Skeletal muscle tissue (tissue), 4 donors: ENCODE results near the gene VWA3A. TPM values are rescaled to one million over a fixed set of nuclear protein-coding genes. Genes with fewer than 3 reads are reported as not detected.
A peak's percentile ranks its signal among the peaks of the same experiment; 100 is the strongest.
"Not testable (repeated sequence)": the region's sequence is repeated elsewhere in the genome, so short reads cannot be mapped to it uniquely, and the experiment has no call there.

ENCODE experiments used
- H3K27ac ChIP-seq: one replicate; pipeline ENCODE4 v1.7.0; 2013; ENCODE audit warnings: mild to moderate bottlenecking, low read depth, low read length, inconsistent platforms
- H3K27me3 ChIP-seq, 3 donors: one replicate each; pipeline ENCODE4 v1.7.0; 2013; ENCODE audit warnings: low read length in 3 of 3; ENCODE audit not compliant: control insufficient read depth in 3 of 3, insufficient read depth in 3 of 3
- H3K36me3 ChIP-seq, 3 donors: one replicate each; pipeline ENCODE4 v1.7.0; 2013; ENCODE audit warnings: low read length in 3 of 3; ENCODE audit not compliant: control insufficient read depth in 3 of 3, insufficient read depth in 3 of 3
- H3K4me1 ChIP-seq, 3 donors: one replicate each; pipeline ENCODE4 v1.7.0; 2013; ENCODE audit warnings: low read length in 3 of 3, mild to moderate bottlenecking in 3 of 3; ENCODE audit not compliant: control insufficient read depth in 3 of 3, insufficient read depth in 3 of 3
- H3K4me3 ChIP-seq, 3 donors: one replicate each; pipeline ENCODE4 v1.7.0; 2013; ENCODE audit warnings: low read length in 3 of 3
- H3K9ac ChIP-seq, 3 donors: one replicate each; pipeline ENCODE4 v1.7.0; 2013; ENCODE audit warnings: low read length in 3 of 3, mild to moderate bottlenecking in 3 of 3, moderate library complexity in 2 of 3, low read depth in 1 of 3
- H3K9me3 ChIP-seq, 3 donors: one replicate each; pipeline ENCODE4 v1.7.0; 2013; ENCODE audit warnings: low read length in 3 of 3; ENCODE audit not compliant: control insufficient read depth in 3 of 3
- total RNA-seq: library from RNA; depleted of rRNA; stranded (reverse); fragments of >200 nt; gene quantifications from one replicate; pipeline ENCODE4 v1.2.3, GENCODE V29; 2014
- donor health status: Osteomylitis.

VWA3A gene
- total RNA-seq, 1 donor from 2014 or later, result under 0.01 TPM

DNA sequence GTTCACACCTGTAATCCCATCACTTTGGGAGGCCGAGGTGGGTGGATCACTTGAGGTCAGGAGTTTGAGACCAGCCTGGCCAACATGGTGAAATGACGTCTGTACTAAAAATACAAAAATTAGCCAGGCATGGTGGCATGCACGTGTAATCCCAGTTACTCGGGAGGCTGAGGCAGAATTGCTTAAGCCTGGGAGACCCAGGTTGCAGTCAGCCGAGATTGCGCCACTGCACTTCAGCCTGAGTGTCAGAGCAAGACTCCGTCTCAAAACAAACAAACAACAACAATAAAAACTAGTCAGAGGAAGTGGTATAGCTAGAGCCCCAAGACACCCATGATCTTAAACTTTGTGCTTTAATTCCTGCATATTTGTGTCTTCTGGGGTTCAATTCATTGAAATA, 60.7 kb downstream of the VWA3A start:
- not testable (repeated sequence) for H3K9me3 ChIP-seq, H3K4me1 ChIP-seq, H3K36me3 ChIP-seq, H3K27me3 ChIP-seq, H3K9ac ChIP-seq, H3K27ac ChIP-seq, H3K4me3 ChIP-seq

DNA sequence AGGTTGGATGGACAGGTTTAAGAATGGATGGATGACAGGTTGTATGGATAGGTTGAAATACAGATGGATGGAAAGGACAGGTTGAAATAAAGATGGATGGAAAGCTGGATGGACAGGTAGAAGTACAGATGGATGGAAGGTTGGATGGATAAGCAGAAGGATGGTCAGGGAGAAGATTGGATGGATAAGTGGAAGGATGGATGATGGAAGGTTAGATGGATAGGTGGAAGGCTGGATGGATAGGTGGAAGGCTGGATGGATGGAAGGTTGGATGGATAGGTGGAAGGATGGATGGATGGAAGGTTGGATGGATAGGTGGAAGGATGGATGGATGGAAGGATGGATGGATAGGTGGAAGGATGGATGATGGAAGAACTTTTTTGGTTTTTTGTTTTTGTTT, 69.1 kb downstream of the VWA3A start:
- H3K9ac ChIP-seq, result no peak overlapping the region
- H3K4me3 ChIP-seq, result no peak overlapping the region
- H3K9me3 ChIP-seq, result peaks cover 0 to 3% (median 0%) of the 10 kb centered on the region in 3 donors
- H3K27ac ChIP-seq, result no peak overlapping the region
- peaks cover 14 to 17% (median 15%) of the 10 kb centered on the region in 3 donors for H3K27me3 ChIP-seq
- no peaks in the 10 kb centered on the region for H3K36me3 ChIP-seq
- H3K4me1 ChIP-seq, result no peaks in the 10 kb centered on the region

DNA sequence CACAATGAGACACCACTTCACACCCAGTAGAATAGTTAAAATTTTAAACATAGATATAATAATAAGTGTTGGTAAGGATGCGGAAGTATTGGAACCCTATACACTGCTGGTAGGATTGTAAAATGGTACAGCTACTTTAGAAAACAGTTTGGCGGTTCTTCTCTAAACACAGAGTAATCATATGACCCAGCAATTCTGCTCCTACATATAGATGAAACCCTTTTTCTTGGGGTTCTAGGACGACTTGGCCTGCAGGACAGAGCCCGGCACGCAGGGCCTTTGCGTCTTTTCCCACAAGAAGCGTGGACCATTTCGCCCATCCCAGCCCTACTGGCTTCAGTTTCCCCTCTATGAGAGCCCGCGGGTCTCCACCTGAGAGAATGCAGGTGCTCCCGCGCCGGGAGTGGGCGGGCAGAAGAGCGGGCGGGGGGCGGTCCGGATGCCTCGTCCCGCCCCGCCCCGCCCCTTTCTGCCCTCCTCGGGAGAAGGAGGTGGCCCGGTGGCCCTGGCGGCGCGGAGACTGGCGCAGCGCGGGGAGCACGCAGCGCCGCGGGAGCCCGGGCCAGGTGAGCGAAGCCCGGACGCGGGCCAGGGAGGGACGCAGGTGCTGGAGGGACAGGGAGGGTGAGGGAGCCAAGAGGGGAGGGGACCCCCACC, 69.8 kb downstream of the VWA3A start, which contains the start of gene SDR42E2:
SDR42E2 (plus strand) TSS at position 508 of the 657 bp plus-strand sequence. CDS start 3,077 bp downstream, outside the sequence.
- H3K27ac ChIP-seq, result no peak within 1 kb of the TSS
- H3K4me3 ChIP-seq, result no peak within 1 kb of the TSS
- no peak within 1 kb of the TSS for H3K9ac ChIP-seq
- H3K4me1 ChIP-seq, result no peaks in the 10 kb centered on the region
- peaks cover 14 to 17% (median 15%) of the 10 kb centered on the region in 3 donors for H3K27me3 ChIP-seq
- H3K9me3 ChIP-seq, result peaks cover 0 to 3% (median 0%) of the 10 kb centered on the region in 3 donors
- H3K36me3 ChIP-seq, result no peaks in the 10 kb centered on the region

DNA sequence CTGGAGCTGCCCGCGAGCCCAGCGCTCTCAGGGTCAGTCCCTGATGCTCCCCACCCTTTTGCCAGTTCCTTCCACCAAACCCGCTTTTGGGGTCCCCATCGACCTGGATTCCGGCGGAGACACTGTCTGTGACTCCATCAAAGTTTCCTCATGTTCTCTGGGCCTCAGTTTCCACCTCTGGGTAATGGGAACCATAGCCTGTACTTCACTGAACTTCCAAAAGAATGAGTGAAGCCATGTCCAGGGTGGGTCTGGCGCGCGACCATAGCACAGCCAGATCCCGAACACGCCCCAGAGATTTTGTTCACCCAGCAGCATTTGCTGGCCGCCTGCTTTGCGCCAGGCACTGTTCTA, 70.3 kb downstream of the VWA3A start:
- Histone ChIP-seq H3K4me1 (no peaks in the 10 kb centered on the region), H3K36me3 (no peaks in the 10 kb centered on the region), H3K27me3 (peaks cover 14 to 17% (median 15%) of the 10 kb centered on the region in 3 donors), H3K27ac (no peak overlapping the region), H3K9ac (no peak overlapping the region), H3K4me3 (no peak overlapping the region), H3K9me3 (peaks cover 0 to 3% (median 0%) of the 10 kb centered on the region in 3 donors)

DNA sequence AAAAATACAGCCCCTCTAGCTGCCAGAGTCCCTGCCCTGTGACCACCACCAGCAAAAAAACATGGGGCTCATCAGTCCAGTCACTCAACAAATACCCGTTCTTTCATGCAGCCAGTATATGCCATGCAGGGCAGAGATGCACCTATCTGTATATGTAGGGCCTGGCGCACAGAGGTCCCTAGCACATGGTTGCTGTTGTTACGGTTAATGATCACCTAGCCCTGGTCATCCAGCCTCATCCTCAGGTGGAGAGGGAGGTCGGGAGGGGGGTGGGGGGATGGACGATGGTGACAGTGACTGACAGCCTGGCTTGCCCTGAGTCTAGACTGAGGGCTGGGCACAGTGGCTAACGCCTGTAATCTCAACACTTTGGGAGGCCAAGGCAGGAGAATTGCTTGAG, 71.5 kb downstream of the VWA3A start:
- no peaks in the 10 kb centered on the region for H3K4me1 ChIP-seq
- peaks cover 0 to 3% (median 0%) of the 10 kb centered on the region in 3 donors for H3K9me3 ChIP-seq
- H3K27me3 ChIP-seq, result peaks cover 14 to 17% (median 15%) of the 10 kb centered on the region in 3 donors
- H3K4me3 ChIP-seq, result no peak overlapping the region
- H3K27ac ChIP-seq, result no peak overlapping the region
- H3K9ac ChIP-seq, result no peak overlapping the region
- no peaks in the 10 kb centered on the region for H3K36me3 ChIP-seq

DNA sequence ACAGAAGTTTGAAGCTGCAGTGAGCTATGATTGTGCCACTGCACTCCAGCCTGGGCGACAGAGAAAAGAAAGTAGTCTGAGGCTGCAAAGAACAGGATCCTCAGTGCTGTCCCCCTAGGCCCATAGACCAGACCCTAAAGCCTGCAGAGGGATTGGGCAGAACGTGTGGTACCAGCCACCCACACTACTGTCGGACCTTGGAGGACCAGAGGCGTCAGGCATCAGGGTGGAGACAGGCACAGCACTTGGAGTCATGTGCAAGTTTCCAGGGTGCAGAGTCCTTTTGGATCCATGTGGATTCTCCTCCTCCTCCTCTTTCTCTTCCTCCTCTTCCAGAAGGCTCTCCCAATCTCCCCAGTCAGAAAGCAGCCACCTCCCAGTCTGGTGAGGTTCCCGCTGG, 72.1 kb downstream of the VWA3A start:
- Histone ChIP-seq H3K4me3 (no peak overlapping the region), H3K9me3 (peaks cover 0 to 3% (median 0%) of the 10 kb centered on the region in 3 donors), H3K27me3 (peaks cover 14 to 17% (median 15%) of the 10 kb centered on the region in 3 donors), H3K4me1 (no peaks in the 10 kb centered on the region), H3K9ac (no peak overlapping the region), H3K27ac (no peak overlapping the region), H3K36me3 (no peaks in the 10 kb centered on the region)

DNA sequence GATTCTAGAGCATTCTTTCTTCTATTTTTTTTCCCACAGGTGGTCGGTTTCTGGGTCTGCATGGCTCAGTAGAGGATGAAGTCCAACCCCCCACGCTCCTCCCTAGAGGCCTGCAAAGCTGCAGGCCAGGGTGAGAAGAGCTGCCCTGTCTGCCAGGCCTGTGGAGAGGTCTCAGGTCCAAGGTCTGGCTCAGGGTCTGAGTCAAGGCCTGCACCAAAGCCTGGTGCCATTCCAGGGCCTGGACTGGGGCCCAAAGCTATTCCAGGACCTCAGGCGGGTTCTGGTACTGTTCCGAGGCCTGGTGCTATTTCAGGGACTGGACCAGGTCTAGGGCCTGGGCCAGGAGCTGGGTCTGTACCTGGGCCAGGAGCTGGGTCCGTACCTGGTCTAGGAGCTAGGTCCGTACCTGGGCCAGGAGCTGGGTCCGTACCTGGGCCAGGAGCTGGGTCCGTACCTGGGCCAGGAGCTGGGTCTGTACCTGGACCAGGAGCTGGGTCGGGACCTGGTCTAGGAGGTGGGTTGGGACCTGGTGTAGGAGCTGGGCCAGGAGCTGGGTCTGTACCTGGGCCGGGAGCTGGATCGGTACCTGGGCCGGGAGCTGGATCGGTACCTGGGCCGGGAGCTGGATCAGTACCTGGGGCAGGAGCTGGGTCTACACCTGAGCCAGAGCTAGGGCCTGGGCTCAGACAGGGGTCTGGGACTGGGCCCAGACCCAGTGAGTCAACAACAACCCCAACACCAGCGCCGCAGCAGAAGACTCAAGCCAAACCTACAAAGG, 73.4 kb downstream of the VWA3A start:
- no peak overlapping the region for H3K4me3 ChIP-seq
- no peak overlapping the region for H3K9ac ChIP-seq
- H3K36me3 ChIP-seq, result no peaks in the 10 kb centered on the region
- peaks cover 0 to 3% (median 0%) of the 10 kb centered on the region in 3 donors for H3K9me3 ChIP-seq
- peaks cover 10 to 17% (median 15%) of the 10 kb centered on the region in 3 donors for H3K27me3 ChIP-seq
- no peaks in the 10 kb centered on the region for H3K4me1 ChIP-seq
- H3K27ac ChIP-seq, result no peak overlapping the region

DNA sequence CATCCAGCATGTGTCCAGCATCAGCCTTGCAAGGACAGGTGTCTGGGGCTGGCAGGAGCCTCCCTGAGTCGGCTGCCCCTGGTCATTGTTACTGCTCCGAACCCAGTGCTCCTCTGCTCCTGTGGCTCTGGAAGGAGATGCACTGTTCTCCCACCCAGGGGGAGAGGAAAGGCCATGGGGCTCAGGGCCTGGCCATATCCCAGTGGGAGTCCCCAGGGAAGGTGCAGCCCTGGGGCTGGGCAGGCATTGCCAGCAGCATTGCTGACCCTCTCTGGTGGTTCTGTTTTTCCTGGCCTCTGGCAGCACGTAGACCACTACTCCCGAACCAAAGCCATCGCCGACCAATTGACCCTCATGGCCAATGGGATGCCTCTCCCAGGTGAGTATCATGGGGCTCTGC, 79.6 kb downstream of the VWA3A start:
- Histone ChIP-seq H3K4me3 (no peak overlapping the region), H3K9me3 (no peaks in the 10 kb centered on the region), H3K27me3 (no peaks in the 10 kb centered on the region), H3K4me1 (peaks cover 4 to 6% (median 5%) of the 10 kb centered on the region in 3 donors), H3K27ac (no peak overlapping the region), H3K9ac (no peak overlapping the region), H3K36me3 (no peaks in the 10 kb centered on the region)

DNA sequence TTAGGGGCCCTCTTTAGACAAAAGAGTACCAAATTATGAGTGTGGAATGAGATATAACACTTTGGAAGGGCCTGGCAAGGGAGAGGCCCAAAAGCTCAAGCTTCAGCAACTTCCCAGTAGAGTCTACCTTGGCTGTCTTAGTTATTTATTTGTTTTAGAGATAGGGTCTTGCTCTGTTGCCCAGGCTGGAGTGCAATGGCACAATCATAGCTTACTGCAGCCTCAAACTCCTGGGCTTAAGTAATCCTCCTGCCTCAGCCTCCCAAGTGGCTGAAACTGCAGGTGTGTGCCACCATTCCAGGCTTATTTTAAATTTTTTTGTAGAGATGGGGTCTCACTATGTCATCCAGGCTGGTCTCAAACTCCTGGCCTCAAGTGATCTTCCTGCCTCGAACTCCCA, 80.3 kb downstream of the VWA3A start:
- not testable (repeated sequence) for H3K9me3 ChIP-seq, H3K9ac ChIP-seq, H3K27ac ChIP-seq, H3K27me3 ChIP-seq, H3K4me3 ChIP-seq, H3K36me3 ChIP-seq, H3K4me1 ChIP-seq

DNA sequence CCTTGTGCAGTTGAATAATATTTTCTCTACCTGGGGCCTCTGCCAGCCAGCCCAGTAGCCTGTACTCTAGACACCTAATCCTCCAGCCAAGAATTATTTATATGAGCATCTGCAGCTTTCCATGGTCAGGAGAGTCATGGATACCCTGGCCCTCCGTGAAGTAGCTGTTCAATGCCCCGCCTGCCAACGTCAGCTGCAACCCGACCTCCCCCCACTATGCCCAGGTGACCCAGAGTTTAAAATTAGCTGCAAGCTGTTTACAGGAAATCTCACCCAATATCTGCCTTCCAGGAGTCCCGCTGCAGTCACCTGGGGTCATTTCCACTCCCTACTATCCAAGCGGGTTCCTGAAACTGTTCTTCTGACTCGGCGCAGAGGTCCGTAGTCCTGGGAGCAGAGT, 82.3 kb downstream of the VWA3A start:
- peaks cover 4 to 6% (median 5%) of the 10 kb centered on the region in 3 donors for H3K4me1 ChIP-seq

More for the DNA sequence above, 82.3 kb downstream of the VWA3A start:
- peak overlapping the region in 2 of 3 donors; percentile 14 to 49 for H3K4me3 ChIP-seq
- peak overlapping the region; percentile 5 to 65 (median 60) for H3K9ac ChIP-seq
- no peaks in the 10 kb centered on the region for H3K9me3 ChIP-seq
- H3K27ac ChIP-seq, result peak overlapping the region; percentile 75
- H3K27me3 ChIP-seq, result no peaks in the 10 kb centered on the region
- H3K36me3 ChIP-seq, result no peaks in the 10 kb centered on the region
